Type B pancreatic cell (in vitro differentiated cells): ENCODE data around the gene LTBP1. TPM values are rescaled to one million over a fixed set of nuclear protein-coding genes. Genes with fewer than 3 reads are reported as not detected.

Experiments used
- DNase-seq: peaks from one replicate; pipeline ENCODE4 v3.0.0; 2021; ENCODE audit warnings: mixed read lengths; ENCODE audit not compliant: unreplicated experiment; ENCODE audit errors: extremely low spot score
- H3K27ac Mint-ChIP-seq: 2 replicates; pipeline ENCODE4 v1.8.0; 2021; ENCODE audit warnings: mild to moderate bottlenecking, mixed read lengths
- H3K27me3 Mint-ChIP-seq: 2 replicates; pipeline ENCODE4 v1.8.0; 2021; ENCODE audit warnings: mixed read lengths
- H3K36me3 Mint-ChIP-seq: 2 replicates; pipeline ENCODE4 v1.8.0; 2021; ENCODE audit warnings: mixed read lengths
- H3K4me1 Mint-ChIP-seq: one replicate; pipeline ENCODE4 v1.8.0; 2021; ENCODE audit warnings: mixed read lengths; ENCODE audit not compliant: unreplicated experiment
- H3K4me3 Mint-ChIP-seq: 2 replicates; pipeline ENCODE4 v1.8.0; 2021; ENCODE audit warnings: mild to moderate bottlenecking, mixed read lengths
- H3K9me3 Mint-ChIP-seq: 2 replicates; pipeline ENCODE4 v1.8.0; 2021; ENCODE audit warnings: mixed read lengths
- CTCF ChIP-seq: fragments of 200-600 bp; sonication (generic); conservative IDR thresholded peaks from 2 replicates; pipeline ENCODE4 v1.5.0; 2021; ENCODE audit warnings: antibody characterized with exemption, mild to moderate bottlenecking
- total RNA-seq: library from RNA; stranded (reverse); gene quantifications from 2 replicates; pipeline ENCODE4 v1.2.1, GENCODE V29; 2021; ENCODE audit warnings: low replicate concordance

Gene LTBP1
- total RNA-seq, 1 donor from 2014 or later, result 53.3 TPM

GRCh38 chr2:33313039-33313438 is 366.3 kb downstream of the LTBP1 start:
- Mint-ChIP-seq H3K27ac (no peak overlapping the region), H3K36me3 (peaks cover 7% of the 10 kb centered on the region), H3K4me3 (no peak overlapping the region), H3K27me3 (no peaks in the 10 kb centered on the region), H3K4me1 (peaks cover 4% of the 10 kb centered on the region), H3K9me3 (no peaks in the 10 kb centered on the region)
- no peak for TF ChIP-seq CTCF
- DNase-seq, result no peak

GRCh38 chr2:33314541-33314940 is 367.8 kb downstream of the LTBP1 start:
- no peak for TF ChIP-seq CTCF
- peaks cover 9% of the 10 kb centered on the region for H3K36me3 Mint-ChIP-seq
- no peak overlapping the region for H3K27ac Mint-ChIP-seq
- no peak overlapping the region for H3K4me3 Mint-ChIP-seq
- H3K4me1 Mint-ChIP-seq, result peaks cover 4% of the 10 kb centered on the region
- H3K9me3 Mint-ChIP-seq, result no peaks in the 10 kb centered on the region
- DNase-seq, result no peak
- no peaks in the 10 kb centered on the region for H3K27me3 Mint-ChIP-seq

- Mint-ChIP-seq H3K27me3 (no peaks in the 10 kb centered on the region), H3K4me3 (no peak overlapping the region), H3K36me3 (peaks cover 10% of the 10 kb centered on the region), H3K9me3 (no peaks in the 10 kb centered on the region), H3K27ac (no peak overlapping the region), H3K4me1 (peaks cover 4% of the 10 kb centered on the region)
- DNase-seq, result no peak
- no peak for TF ChIP-seq CTCF
Measured at GRCh38 chr2:33316328-33316727, 369.6 kb downstream of the LTBP1 start.

GRCh38 chr2:33317369-33318007 is 370.7 kb downstream of the LTBP1 start:
- Mint-ChIP-seq H3K9me3 (no peaks in the 10 kb centered on the region), H3K27me3 (no peaks in the 10 kb centered on the region), H3K4me1 (peaks cover 4% of the 10 kb centered on the region), H3K27ac (no peak overlapping the region), H3K4me3 (no peak overlapping the region), H3K36me3 (peaks cover 10% of the 10 kb centered on the region)
- TF ChIP-seq CTCF, result no peak
- no peak for DNase-seq

GRCh38 chr2:33318456-33318855 is 371.7 kb downstream of the LTBP1 start:
- H3K9me3 Mint-ChIP-seq, result no peaks in the 10 kb centered on the region
- H3K36me3 Mint-ChIP-seq, result peaks cover 4% of the 10 kb centered on the region
- no peaks in the 10 kb centered on the region for H3K27me3 Mint-ChIP-seq
- no peak for TF ChIP-seq CTCF
- no peak for DNase-seq
- peaks cover 4% of the 10 kb centered on the region for H3K4me1 Mint-ChIP-seq
- H3K27ac Mint-ChIP-seq, result no peak overlapping the region
- H3K4me3 Mint-ChIP-seq, result no peak overlapping the region

- Mint-ChIP-seq H3K9me3 (no peaks in the 10 kb centered on the region), H3K27ac (no peak overlapping the region), H3K36me3 (peaks cover 4% of the 10 kb centered on the region), H3K4me3 (no peak overlapping the region), H3K27me3 (no peaks in the 10 kb centered on the region), H3K4me1 (peaks cover 4% of the 10 kb centered on the region)
- TF ChIP-seq CTCF, result no peak
- DNase-seq, result no peak
Measured at GRCh38 chr2:33320573-33320972, 373.8 kb downstream of the LTBP1 start.
